Kidney (tissue), 14 donors: ENCODE measurements around the gene NPEPL1. TPM values are rescaled to one million over a fixed set of nuclear protein-coding genes. Genes with fewer than 3 reads are reported as not detected.

ENCODE experiments used
- DNase-seq, 5 donors: peaks; one replicate each; pipeline ENCODE4 v3.0.0-alpha.2; 2013 to 2020
- FAIRE-seq: peaks from 2 replicates; lab custom pipeline; 2012; peaks lifted over from hg19 to GRCh38; lab: Jason Lieb, UNC
- H3K27ac ChIP-seq, 2 donors: one replicate each; pipeline ENCODE4 v1.7.0; 2013; ENCODE audit warnings: low read depth in 2 of 2, low read length in 2 of 2, inconsistent platforms in 1 of 2
- H3K27me3 ChIP-seq: one replicate; pipeline ENCODE4 v1.7.1; 2013; ENCODE audit warnings: low read length, inconsistent platforms; ENCODE audit not compliant: control insufficient read depth, insufficient read depth
- H3K36me3 ChIP-seq, 3 donors: one replicate each; pipeline versions ENCODE4 v1.7.0 to v1.7.1; 2013; ENCODE audit warnings: low read length in 3 of 3, control low read depth in 1 of 3, inconsistent platforms in 1 of 3; ENCODE audit not compliant: insufficient read depth in 3 of 3, control insufficient read depth in 2 of 3
- H3K4me1 ChIP-seq, 3 donors: one replicate each; pipeline versions ENCODE4 v1.7.0 to v1.7.1; 2013; ENCODE audit warnings: low read length in 3 of 3, inconsistent platforms in 1 of 3, low read depth in 1 of 3; ENCODE audit not compliant: control insufficient read depth in 2 of 3, insufficient read depth in 2 of 3
- H3K4me3 ChIP-seq, 3 donors: one replicate each; pipeline versions ENCODE4 v1.7.0 to v1.8.1; 2013; ENCODE audit warnings: low read length in 3 of 3, control low read depth in 1 of 3, inconsistent platforms in 1 of 3
- H3K9ac ChIP-seq, 3 donors: one replicate each; pipeline versions ENCODE4 v1.7.0 to v1.7.1; 2013; ENCODE audit warnings: low read length in 3 of 3, control low read depth in 1 of 3, inconsistent platforms in 1 of 3
- H3K9me3 ChIP-seq, 3 donors: one replicate each; pipeline versions ENCODE4 v1.7.0 to v1.7.1; 2013; ENCODE audit warnings: low read length in 3 of 3, control low read depth in 1 of 3, inconsistent platforms in 1 of 3; ENCODE audit not compliant: control insufficient read depth in 2 of 3, insufficient read depth in 1 of 3
- CTCF ChIP-seq: IDR thresholded peaks from 3 replicates; pipeline ENCODE4 v1.5.1; 2012; ENCODE audit warnings: mild to moderate bottlenecking, moderate library complexity, borderline replicate concordance; ENCODE audit not compliant: insufficient read depth; ENCODE audit errors: extremely low read depth
- intact Hi-C: fragments of 100-400 bp; cut with DNase I; formaldehyde crosslinking; loops from one replicate; pipeline ENCODE4 v1.11.1; 2022
- polyA plus RNA-seq: library from polyadenylated mRNA; stranded (reverse); fragments of 350-450 nt; fragmentation: Illumina TruSeq; extraction: RNeasy Lipid Tissue Mini Kit (QIAGEN cat#74804); gene quantifications from one replicate; pipeline ENCODE4 v1.2.3, GENCODE V29; 2014; ENCODE audit warnings: low read depth, low replicate concordance; ENCODE audit not compliant: insufficient read depth
- total RNA-seq: library from RNA; stranded (reverse); fragmentation: NEBNext Ultra II Directional; extraction: Animal tissue kit (Norgen Biotek cat#: 25700); gene quantifications from one replicate; pipeline ENCODE4 v1.2.1, GENCODE V29; 2021
- donor health status: control.
- donor health status: control.
- donor health status: control.
- donor health status: control.
- donor health status: control.
- donor health status: DM: yes; HTN: yes; CAD: no.
- donor health status: Normal renal cell carcinoma (clear cell type).

The NPEPL1 gene
- total and polyA plus RNA-seq, 2 donors from 2014 or later, result 39.7 to 60.2 TPM

- Histone ChIP-seq H3K9ac (no peak overlapping the region), H3K36me3 (no peaks in the 10 kb centered on the region), H3K27ac (no peak overlapping the region), H3K4me3 (no peak overlapping the region), H3K9me3 (no peaks in the 10 kb centered on the region), H3K4me1 (no peaks in the 10 kb centered on the region), H3K27me3 (no peaks in the 10 kb centered on the region)
- no peak for TF ChIP-seq CTCF
- no peak for FAIRE-seq
- intact Hi-C loops, result no loop called here
- DNase-seq, result no peak
Observed at GRCh38 chr20:58751979-58752378, 59.4 kb downstream of the NPEPL1 start.

GRCh38 chr20:58752565-58752964 lies 60.0 kb downstream of the NPEPL1 start:
- no peaks in the 10 kb centered on the region for H3K36me3 ChIP-seq
- FAIRE-seq (no peak), DNase-seq (no peak)
- no peaks in the 10 kb centered on the region for H3K27me3 ChIP-seq
- no peak overlapping the region for H3K27ac ChIP-seq
- H3K4me3 ChIP-seq, result no peak overlapping the region
- no peak overlapping the region for H3K9ac ChIP-seq
- H3K9me3 ChIP-seq, result no peaks in the 10 kb centered on the region
- no peaks in the 10 kb centered on the region for H3K4me1 ChIP-seq
- intact Hi-C loops, result no loop called here
- no peak for TF ChIP-seq CTCF

GRCh38 chr20:58753267-58753921 lies 60.8 kb downstream of the NPEPL1 start:
- H3K36me3 ChIP-seq, result no peaks in the 10 kb centered on the region
- H3K9me3 ChIP-seq, result no peaks in the 10 kb centered on the region
- no peak for FAIRE-seq
- no peak overlapping the region for H3K27ac ChIP-seq
- H3K4me1 ChIP-seq, result no peaks in the 10 kb centered on the region
- no peak for TF ChIP-seq CTCF
- no peaks in the 10 kb centered on the region for H3K27me3 ChIP-seq
- H3K4me3 ChIP-seq, result no peak overlapping the region
- H3K9ac ChIP-seq, result no peak overlapping the region
- intact Hi-C loops, result no loop called here
- DNase-seq, result peak in 3 of 5 donors; percentile 33 to 58 (median 43)
